GM23338 (cell line): ENCODE data around the gene GPR158. TPM values are rescaled to one million over a fixed set of nuclear protein-coding genes. Genes with fewer than 3 reads are reported as not detected.

Source experiments
- ETS1 ChIP-seq: IDR thresholded peaks from 2 replicates; pipeline ENCODE4 v1.6.1; 2016; ENCODE audit warnings: antibody characterized with exemption
- NANOG ChIP-seq: IDR thresholded peaks from 2 replicates; pipeline ENCODE4 v1.6.1; 2016; ENCODE audit warnings: antibody characterized with exemption, borderline replicate concordance
- ZNF114 ChIP-seq: fragments of 250-450 bp; sonication (Bioruptor Pico); IDR thresholded peaks from 2 replicates; pipeline ENCODE4 v1.5.0; 2020; ENCODE audit warnings: mild to moderate bottlenecking, moderate library complexity
- ZNF331 ChIP-seq: fragments of 250-450 bp; sonication (Bioruptor Pico); IDR thresholded peaks from 2 replicates; pipeline ENCODE4 v1.5.0; 2020; ENCODE audit warnings: low read depth, mild to moderate bottlenecking, moderate library complexity
- polyA plus RNA-seq: library from polyadenylated mRNA; unstranded; fragments of >200 nt; fragmentation: Nextera tagmentation; extraction: Ambion mirVana; gene quantifications from 2 replicates; pipeline ENCODE4 v1.2.1, GENCODE V29; 2016
- total RNA-seq: library from RNA; depleted of rRNA; stranded (reverse); fragments of >200 nt; shearing (Covaris generic); gene quantifications from 2 replicates; pipeline ENCODE4 v1.2.3, GENCODE V29; 2014
- TF ChIP-seq, protein P1 (sequence below): fragments of 250-450 bp; sonication (Bioruptor Pico); IDR thresholded peaks from 2 replicates; pipeline ENCODE4 v1.5.0; 2020; ENCODE audit warnings: mild to moderate bottlenecking, moderate library complexity
- TF ChIP-seq, protein P2 (sequence below): IDR thresholded peaks from one replicate; pipeline ENCODE4 v1.6.1; 2018; ENCODE audit warnings: antibody characterized with exemption; ENCODE audit not compliant: unreplicated experiment

Gene GPR158
- total and polyA plus RNA-seq, 2 experiments from 2014 or later = 0.13 to 1.5 TPM

- TF ChIP-seq, protein P1, sequence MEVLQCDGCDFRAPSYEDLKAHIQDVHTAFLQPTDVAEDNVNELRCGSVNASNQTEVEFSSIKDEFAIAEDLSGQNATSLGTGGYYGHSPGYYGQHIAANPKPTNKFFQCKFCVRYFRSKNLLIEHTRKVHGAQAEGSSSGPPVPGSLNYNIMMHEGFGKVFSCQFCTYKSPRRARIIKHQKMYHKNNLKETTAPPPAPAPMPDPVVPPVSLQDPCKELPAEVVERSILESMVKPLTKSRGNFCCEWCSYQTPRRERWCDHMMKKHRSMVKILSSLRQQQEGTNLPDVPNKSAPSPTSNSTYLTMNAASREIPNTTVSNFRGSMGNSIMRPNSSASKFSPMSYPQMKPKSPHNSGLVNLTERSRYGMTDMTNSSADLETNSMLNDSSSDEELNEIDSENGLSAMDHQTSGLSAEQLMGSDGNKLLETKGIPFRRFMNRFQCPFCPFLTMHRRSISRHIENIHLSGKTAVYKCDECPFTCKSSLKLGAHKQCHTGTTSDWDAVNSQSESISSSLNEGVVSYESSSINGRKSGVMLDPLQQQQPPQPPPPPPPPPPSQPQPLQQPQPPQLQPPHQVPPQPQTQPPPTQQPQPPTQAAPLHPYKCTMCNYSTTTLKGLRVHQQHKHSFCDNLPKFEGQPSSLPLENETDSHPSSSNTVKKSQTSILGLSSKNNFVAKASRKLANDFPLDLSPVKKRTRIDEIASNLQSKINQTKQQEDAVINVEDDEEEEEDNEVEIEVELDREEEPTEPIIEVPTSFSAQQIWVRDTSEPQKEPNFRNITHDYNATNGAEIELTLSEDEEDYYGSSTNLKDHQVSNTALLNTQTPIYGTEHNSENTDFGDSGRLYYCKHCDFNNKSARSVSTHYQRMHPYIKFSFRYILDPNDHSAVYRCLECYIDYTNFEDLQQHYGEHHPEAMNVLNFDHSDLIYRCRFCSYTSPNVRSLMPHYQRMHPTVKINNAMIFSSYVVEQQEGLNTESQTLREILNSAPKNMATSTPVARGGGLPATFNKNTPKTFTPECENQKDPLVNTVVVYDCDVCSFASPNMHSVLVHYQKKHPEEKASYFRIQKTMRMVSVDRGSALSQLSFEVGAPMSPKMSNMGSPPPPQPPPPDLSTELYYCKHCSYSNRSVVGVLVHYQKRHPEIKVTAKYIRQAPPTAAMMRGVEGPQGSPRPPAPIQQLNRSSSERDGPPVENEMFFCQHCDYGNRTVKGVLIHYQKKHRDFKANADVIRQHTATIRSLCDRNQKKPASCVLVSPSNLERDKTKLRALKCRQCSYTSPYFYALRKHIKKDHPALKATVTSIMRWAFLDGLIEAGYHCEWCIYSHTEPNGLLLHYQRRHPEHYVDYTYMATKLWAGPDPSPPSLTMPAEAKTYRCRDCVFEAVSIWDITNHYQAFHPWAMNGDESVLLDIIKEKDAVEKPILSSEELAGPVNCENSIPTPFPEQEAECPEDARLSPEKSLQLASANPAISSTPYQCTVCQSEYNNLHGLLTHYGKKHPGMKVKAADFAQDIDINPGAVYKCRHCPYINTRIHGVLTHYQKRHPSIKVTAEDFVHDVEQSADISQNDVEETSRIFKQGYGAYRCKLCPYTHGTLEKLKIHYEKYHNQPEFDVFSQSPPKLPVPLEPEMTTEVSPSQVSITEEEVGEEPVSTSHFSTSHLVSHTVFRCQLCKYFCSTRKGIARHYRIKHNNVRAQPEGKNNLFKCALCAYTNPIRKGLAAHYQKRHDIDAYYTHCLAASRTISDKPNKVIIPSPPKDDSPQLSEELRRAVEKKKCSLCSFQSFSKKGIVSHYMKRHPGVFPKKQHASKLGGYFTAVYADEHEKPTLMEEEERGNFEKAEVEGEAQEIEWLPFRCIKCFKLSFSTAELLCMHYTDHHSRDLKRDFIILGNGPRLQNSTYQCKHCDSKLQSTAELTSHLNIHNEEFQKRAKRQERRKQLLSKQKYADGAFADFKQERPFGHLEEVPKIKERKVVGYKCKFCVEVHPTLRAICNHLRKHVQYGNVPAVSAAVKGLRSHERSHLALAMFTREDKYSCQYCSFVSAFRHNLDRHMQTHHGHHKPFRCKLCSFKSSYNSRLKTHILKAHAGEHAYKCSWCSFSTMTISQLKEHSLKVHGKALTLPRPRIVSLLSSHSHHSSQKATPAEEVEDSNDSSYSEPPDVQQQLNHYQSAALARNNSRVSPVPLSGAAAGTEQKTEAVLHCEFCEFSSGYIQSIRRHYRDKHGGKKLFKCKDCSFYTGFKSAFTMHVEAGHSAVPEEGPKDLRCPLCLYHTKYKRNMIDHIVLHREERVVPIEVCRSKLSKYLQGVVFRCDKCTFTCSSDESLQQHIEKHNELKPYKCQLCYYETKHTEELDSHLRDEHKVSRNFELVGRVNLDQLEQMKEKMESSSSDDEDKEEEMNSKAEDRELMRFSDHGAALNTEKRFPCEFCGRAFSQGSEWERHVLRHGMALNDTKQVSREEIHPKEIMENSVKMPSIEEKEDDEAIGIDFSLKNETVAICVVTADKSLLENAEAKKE = no peak
- TF ChIP-seq ETS1 = no peak
- TF ChIP-seq, protein P2, sequence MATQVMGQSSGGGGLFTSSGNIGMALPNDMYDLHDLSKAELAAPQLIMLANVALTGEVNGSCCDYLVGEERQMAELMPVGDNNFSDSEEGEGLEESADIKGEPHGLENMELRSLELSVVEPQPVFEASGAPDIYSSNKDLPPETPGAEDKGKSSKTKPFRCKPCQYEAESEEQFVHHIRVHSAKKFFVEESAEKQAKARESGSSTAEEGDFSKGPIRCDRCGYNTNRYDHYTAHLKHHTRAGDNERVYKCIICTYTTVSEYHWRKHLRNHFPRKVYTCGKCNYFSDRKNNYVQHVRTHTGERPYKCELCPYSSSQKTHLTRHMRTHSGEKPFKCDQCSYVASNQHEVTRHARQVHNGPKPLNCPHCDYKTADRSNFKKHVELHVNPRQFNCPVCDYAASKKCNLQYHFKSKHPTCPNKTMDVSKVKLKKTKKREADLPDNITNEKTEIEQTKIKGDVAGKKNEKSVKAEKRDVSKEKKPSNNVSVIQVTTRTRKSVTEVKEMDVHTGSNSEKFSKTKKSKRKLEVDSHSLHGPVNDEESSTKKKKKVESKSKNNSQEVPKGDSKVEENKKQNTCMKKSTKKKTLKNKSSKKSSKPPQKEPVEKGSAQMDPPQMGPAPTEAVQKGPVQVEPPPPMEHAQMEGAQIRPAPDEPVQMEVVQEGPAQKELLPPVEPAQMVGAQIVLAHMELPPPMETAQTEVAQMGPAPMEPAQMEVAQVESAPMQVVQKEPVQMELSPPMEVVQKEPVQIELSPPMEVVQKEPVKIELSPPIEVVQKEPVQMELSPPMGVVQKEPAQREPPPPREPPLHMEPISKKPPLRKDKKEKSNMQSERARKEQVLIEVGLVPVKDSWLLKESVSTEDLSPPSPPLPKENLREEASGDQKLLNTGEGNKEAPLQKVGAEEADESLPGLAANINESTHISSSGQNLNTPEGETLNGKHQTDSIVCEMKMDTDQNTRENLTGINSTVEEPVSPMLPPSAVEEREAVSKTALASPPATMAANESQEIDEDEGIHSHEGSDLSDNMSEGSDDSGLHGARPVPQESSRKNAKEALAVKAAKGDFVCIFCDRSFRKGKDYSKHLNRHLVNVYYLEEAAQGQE = no peak
- no peak for TF ChIP-seq ZNF114
- TF ChIP-seq NANOG = no peak
- TF ChIP-seq ZNF331 (CRISPR knock-in tag) = no peak
These were observed 16.5 kb downstream of the GPR158 start (continued) for GRCh38 chr10:25191162-25191895.
